GM18505 (cell line): ENCODE measurements around the gene RLF.

Experiments used
- ATAC-seq: cut with Tn5 transposase; IDR thresholded peaks from one replicate; pipeline ENCODE4 v1.9.1; 2021; ENCODE audit not compliant: unreplicated experiment
- POLR2A ChIP-seq: IDR thresholded peaks from 4 replicates; pipeline ENCODE4 v1.6.1; 2011; ENCODE audit warnings: borderline replicate concordance; ENCODE audit not compliant: insufficient read depth, insufficient read length; ENCODE audit errors: extremely low read depth

The RLF gene

GRCh38 chr1:40264354-40264781 is 103.2 kb downstream of the RLF start:
- TF ChIP-seq POLR2A = no peak
- ATAC-seq = no peak

GRCh38 chr1:40265298-40265697 is 104.1 kb downstream of the RLF start:
- no peak for ATAC-seq
- TF ChIP-seq POLR2A = no peak

GRCh38 chr1:40265919-40266318 is 104.7 kb downstream of the RLF start:
- no peak for TF ChIP-seq POLR2A
- no peak for ATAC-seq

GRCh38 chr1:40266786-40267535 is 105.8 kb downstream of the RLF start:
- TF ChIP-seq POLR2A = no peak
- no peak for ATAC-seq

- ATAC-seq = no peak
- TF ChIP-seq POLR2A = no peak
Measured at GRCh38 chr1:40267767-40268187, 106.6 kb downstream of the RLF start.

- no peak for TF ChIP-seq POLR2A
- ATAC-seq = no peak
Measured at GRCh38 chr1:40268211-40268610, 107.0 kb downstream of the RLF start.

- no peak for ATAC-seq
- TF ChIP-seq POLR2A = no peak
Measured at GRCh38 chr1:40270152-40270834, 109.1 kb downstream of the RLF start.

- no peak for TF ChIP-seq POLR2A
- ATAC-seq = no peak
Measured at GRCh38 chr1:40272653-40273213, 111.5 kb downstream of the RLF start.

- no peak for ATAC-seq
- TF ChIP-seq POLR2A = no peak
Measured at GRCh38 chr1:40273547-40274166, 112.5 kb downstream of the RLF start.

GRCh38 chr1:40274331-40274730 is 113.1 kb downstream of the RLF start:
- no peak for ATAC-seq

GRCh38 chr1:40276122-40276521 is 114.9 kb downstream of the RLF start:
- TF ChIP-seq POLR2A = no peak
- no peak for ATAC-seq

More at GRCh38 chr1:40274331-40274730, 113.1 kb downstream of the RLF start:
- TF ChIP-seq POLR2A = no peak

GRCh38 chr1:40281853-40282252 is 120.7 kb downstream of the RLF start:
- TF ChIP-seq POLR2A = no peak
- ATAC-seq = no peak
